CD4-positive, alpha-beta T cell treated with Interleukin-4 for 1 hour (primary cell): ENCODE measurements around the gene YARS1.
"Not testable (repeated sequence)": the region's sequence is repeated elsewhere in the genome, so short reads cannot be mapped to it uniquely, and the experiment has no call there.

Source experiments
- DNase-seq, 2 donors: peaks; one replicate each; pipeline ENCODE4 v3.0.0-alpha.2; 2020 to 2022

The YARS1 gene

DNA sequence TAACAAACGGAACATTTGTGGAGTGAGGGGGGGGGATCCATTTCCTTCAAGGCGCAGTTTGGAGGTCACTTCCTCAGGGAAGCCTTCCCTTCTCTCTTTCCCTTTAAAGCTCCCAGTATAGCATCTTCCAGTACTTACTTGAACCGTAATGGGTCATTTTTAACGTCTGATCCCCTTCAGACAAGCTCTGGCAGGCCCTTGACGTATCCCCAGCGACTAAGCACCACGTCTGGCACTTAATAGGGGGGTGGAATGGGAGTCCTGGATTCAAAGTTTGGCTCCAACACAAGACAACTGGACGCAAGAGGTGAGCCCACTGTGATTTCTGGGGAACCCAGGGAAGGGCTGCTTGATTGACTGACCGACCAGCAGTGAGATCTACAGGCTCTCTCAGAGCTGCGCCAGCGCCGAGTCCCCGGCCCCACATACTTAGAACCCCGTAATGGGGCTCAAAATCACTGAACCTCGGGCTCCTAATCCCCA lies 441 bp downstream of the YARS1 start:
- DNase-seq = no peak

- no peak for DNase-seq
These were observed 3.0 kb downstream of the YARS1 start for GRCh38 chr1:32813941-32814739.

DNA sequence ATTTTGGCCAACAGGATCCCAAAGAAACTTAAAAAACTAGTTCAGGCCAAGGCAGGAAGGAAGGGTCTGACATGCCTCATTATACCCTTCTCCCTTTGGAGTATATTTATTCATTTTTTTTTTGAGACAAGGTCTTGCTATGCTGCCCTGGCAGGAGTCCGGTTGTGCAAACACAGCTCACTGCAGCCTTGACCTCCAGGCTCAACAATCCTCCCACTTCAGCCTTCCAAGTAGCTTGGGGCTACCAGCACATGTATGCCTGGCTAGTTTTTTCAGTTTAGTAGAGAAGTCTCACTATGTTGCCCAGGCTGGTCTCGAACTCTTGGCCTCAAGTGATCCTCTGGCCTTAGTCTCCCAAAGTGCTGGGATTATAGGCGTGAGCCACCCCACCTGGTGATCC lies 5.2 kb downstream of the YARS1 start:
- DNase-seq = no peak

DNA sequence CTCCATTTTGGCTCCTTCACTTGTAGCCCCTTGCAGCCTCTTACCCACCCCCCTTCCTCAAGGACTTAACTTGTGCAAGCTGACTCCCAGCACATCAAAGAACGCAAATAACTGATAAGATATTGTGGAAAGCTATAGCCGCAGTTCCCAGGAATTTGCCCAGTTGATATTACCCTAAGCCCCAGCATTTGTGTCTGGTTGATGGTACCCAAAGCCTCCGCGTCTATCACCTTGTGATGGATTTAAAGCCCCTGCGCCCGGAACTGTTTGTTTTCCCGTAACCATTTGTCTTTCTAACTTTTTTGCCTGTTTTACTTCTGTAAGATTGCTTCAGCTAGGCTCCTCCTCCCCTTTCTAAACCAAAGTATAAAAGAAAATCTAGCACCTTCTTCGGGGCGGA lies 5.9 kb downstream of the YARS1 start:
- DNase-seq = no peak

GRCh38 chr1:32810358-32810757 lies 6.8 kb downstream of the YARS1 start:
- no peak for DNase-seq

DNA sequence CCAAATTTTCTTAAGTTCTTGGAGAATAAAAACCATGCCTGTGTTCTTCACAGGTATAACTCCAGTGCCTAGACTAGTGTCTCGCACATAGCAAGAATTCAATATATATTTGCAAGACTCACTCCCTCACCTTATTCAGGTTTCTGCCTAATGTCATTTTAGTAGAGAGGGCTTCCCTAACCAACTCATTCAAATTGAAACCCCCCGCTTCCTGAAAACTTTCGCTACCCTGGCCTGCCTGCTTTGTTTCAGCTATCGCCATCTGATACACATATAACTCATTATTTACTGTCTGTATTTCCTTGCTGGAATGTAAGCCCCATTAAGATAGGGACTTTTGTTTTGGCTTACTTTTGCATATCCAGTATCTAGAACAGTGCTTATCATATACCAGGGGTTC lies 8.6 kb downstream of the YARS1 start:
- no peak for DNase-seq

DNA sequence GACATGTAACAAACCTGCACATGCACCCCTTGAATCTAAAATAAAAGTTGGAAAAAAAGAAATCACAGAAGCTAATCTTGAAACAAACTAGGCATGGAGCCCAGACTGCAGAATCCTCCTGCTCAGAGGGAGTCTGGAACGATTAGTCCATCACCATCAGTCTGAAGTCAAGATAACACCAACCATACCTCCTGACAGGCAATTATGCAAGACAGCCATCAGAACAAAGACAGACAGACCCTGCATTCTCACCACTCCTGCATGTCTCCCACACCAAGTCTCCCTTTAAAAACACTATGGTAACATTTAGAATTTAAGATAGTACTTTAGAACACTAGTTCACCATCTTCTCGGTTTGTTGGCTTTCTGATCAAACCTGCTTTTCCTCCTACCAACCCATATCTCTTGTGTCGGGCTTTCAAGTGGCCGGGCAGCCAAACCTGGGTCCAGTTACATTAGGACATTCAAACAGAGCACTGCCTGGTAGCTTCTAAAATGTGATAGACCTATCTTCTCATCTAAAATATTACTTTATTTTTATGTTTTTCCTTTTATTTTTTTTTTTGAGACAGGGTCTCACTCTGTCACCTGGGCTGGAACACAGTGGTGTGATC lies 10.1 kb downstream of the YARS1 start:
- DNase-seq = no peak

- no peak for DNase-seq
These were observed 10.9 kb downstream of the YARS1 start for GRCh38 chr1:32806290-32806689.

DNA sequence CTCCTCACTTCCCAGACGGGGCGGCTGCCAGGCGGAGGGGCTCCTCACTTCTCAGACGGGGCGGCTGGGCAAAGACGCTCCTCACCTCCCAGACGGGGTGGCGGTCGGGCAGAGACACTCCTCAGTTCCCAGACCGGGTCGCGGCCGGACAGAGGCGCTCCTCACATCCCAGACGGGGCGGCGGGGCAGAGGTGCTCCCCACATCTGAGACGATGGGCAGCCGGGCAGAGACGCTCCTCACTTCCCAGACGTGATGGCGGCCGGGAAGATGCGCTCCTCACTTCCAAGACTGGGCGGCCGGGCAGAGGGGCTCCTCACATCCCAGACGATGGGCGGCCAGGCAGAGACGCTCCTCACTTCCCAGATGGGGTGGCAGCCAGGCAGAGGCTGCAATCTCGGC lies 12.7 kb downstream of the YARS1 start:
- not testable (repeated sequence) for DNase-seq

DNA sequence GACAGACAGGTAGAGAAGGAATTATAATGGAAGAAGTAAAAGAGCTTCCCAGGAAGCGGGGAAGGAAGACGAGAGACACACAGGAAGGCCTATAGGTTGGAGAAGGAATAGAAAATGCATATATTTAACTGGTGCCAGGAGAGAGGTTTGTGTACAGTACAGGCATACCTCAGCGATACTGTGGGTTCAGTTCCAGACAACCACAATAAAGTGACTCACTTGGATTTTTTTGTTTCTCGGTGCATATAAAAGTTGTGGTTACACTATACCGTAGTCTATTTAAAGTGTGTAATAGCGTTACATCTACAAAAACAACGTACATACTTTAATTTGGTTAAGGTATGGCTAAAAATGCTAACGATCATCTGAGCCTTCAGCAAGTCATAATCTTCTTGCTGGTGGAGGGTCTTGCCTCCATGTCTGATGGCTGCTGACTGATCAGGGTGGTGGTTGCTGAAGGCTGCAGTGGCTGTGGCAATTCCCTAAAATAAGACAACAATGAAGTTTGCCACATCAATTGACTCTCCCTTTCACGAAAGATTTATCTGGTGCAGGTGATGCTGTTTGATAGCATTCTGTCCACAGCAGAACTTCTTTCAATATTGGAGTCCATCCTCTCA lies 16.0 kb downstream of the YARS1 start:
- peak; percentile 28 to 70 for DNase-seq

- peak in 1 of 2 donors; percentile 79 for DNase-seq
These were observed 18.3 kb downstream of the YARS1 start for GRCh38 chr1:32798679-32799416.

DNA sequence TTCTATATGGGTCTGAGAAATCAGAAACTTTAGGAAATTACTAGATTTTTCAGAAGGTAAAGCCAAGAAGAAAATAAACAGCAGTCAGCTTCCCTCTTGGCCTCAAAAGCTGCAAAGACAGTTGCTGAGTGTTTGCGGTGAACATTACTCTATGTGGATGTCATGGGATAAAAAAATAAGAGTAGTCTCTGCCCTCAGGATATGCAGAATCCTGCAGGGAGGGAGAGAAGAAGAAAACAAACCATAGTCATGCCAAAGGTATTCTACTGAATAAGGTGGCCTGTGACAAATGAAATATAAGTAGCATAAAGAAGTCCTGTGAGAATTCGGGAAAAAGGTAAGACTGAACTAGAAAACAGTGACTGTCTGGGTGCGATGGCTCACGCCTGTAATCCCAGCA lies 19.0 kb downstream of the YARS1 start:
- no peak for DNase-seq

- DNase-seq = no peak
These were observed 19.7 kb downstream of the YARS1 start for GRCh38 chr1:32797456-32797855.

GRCh38 chr1:32795763-32796162 lies 21.4 kb downstream of the YARS1 start:
- DNase-seq = not testable (repeated sequence)

- DNase-seq = no peak
These were observed 25.3 kb downstream of the YARS1 start for GRCh38 chr1:32791881-32792280.

DNA sequence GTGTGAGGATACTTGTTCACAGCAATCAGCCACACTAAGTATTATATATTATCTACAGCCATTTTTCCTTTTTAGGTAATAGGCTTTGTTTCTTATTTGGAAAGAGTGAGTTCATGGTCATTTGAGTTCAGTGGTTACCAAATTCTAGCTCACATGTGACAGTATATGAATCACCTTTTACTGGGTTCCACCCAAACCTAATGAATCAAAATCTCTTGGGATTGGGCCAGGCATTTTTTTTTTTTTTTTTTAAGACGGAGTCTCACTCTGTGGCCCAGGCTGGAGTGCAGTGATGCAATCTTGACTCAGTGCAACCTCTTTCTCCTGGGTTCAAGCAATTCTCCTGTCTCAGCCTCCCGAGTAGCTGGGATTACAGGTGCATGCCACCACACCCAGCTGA lies 27.8 kb downstream of the YARS1 start:
- not testable (repeated sequence) for DNase-seq

DNA sequence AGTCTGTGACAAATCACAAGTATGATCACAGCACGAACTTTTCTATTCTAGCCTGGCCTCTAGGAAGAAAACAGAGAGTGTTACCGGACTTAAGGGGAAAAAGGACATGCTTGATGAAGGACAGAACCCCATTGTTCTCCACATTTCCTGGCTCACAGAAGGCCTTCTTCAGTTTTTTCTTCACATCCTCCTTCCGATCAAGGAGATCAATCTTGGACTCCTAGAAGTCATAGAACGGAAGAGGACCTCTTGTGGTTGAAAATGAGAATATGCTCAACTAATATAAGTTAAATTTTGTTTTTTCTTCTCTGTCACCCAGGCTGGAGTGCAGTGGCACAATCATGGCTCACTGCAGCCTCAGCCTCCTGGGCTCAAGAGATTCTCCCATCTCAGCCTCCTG lies 30.3 kb downstream of the YARS1 start:
- DNase-seq = peak in 1 of 2 donors; percentile 23

- no peak for DNase-seq
These were observed 32.3 kb downstream of the YARS1 start for GRCh38 chr1:32784817-32785216.

DNA sequence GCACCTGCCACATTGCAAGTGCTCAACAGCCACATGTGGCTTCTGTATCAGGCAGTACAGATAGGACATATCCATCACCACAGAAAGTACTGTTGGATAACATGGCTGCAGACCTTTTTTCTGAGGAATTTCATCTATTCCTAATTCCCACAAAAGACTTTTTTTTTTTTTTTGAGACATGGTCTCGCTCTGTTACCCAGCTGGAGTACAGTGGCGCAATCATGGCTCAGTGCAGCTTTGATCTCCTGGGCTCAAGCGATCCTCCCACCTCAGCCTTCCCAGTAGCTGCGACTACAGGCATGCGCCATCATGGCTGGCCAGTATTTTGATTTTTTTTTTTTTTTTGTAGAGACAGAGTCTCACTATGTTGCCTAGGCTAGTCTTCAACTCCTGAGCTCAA lies 33.3 kb downstream of the YARS1 start:
- no peak for DNase-seq

DNA sequence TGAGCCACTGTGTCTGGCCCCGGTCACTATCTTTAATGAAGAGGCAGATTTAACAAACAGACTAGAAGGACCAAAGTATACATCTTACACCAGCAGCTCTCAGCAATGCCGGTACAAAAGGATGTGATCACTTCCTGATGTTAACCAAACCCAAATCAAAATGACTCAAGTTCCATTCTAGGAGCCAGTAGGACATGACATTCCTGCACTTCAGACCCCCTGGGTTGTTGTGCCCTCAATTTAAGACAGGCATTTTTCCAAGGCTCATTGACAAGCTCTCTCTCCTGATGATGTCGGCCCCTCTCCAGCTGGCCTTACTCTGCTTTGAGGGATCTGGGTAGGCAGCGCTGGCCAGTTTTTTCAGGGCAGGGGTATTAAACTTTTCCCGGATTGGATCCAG lies 35.1 kb downstream of the YARS1 start:
- no peak for DNase-seq

GRCh38 chr1:32780628-32781234 lies 36.4 kb downstream of the YARS1 start:
- no peak for DNase-seq

DNA sequence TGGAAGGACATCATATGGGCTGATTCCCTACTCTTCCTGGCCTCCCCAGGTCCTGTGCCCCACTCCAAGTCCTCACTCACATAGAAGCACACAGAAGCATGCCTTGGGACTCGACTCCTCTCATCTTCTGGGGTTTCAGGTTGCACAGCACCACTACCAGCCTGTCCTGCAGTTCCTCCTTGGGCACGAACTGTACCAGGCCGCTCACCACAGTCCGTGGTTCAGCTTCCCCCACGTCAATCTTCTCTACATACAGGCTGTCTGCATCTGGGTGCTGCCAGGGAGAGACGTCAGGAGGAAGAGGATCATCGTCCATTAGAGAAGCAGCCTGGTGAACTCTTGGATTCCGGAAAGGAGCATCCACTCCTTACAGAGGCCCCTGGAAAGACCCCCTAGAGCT lies 37.2 kb downstream of the YARS1 start:
- no peak for DNase-seq

GRCh38 chr1:32779242-32779641 lies 37.9 kb downstream of the YARS1 start:
- DNase-seq = no peak
